H1 (cell line): ENCODE results near the gene SPIRE1. TPM values are rescaled to one million over a fixed set of nuclear protein-coding genes. Genes with fewer than 3 reads are reported as not detected.

Experiments used
- CTCF ChIA-PET: fragments of 300-600 bp; sonication (Branson Sonifier 250); formaldehyde crosslinking; loops from one replicate; lab custom pipeline; 2021; ENCODE audit not compliant: partially characterized antibody; lab: Charles Lee
- POLR2A ChIA-PET: fragments of 300-600 bp; sonication (Branson Sonifier 250); formaldehyde crosslinking; loops from one replicate; lab custom pipeline; 2021; ENCODE audit warnings: inconsistent platforms; ENCODE audit not compliant: partially characterized antibody; lab: Charles Lee
- DNase-seq, 2 experiments: peaks; one replicate each; pipeline versions ENCODE4 v3.0.0 to v3.0.0-alpha.2; 2010 to 2022; ENCODE audit warnings: low spot score in 2 of 2, low read depth in 1 of 2, mixed read lengths in 1 of 2
- FAIRE-seq: peaks from 2 replicates; lab custom pipeline; 2011; peaks lifted over from hg19 to GRCh38; lab: Jason Lieb, UNC
- H2AFZ ChIP-seq: 2 replicates; pipeline ENCODE4 v1.8.1; 2012; ENCODE audit warnings: low read length, inconsistent platforms
- H2AK5ac ChIP-seq: 2 replicates; pipeline ENCODE4 v1.6.1; 2013; ENCODE audit warnings: low read depth, low read length
- H2BK120ac ChIP-seq: replicated peaks from 2 replicates; pipeline ENCODE3; 2013; ENCODE audit warnings: low read depth, low read length, inconsistent platforms
- H2BK12ac ChIP-seq: 2 replicates; pipeline ENCODE4 v1.6.1; 2013; ENCODE audit warnings: low read depth, low read length
- H2BK15ac ChIP-seq: 2 replicates; pipeline ENCODE4 v1.6.1; 2013; ENCODE audit warnings: low read length
- H2BK20ac ChIP-seq: 2 replicates; pipeline ENCODE4 v1.6.1; 2013; ENCODE audit warnings: low read length
- H2BK5ac ChIP-seq: 2 replicates; pipeline ENCODE4 v1.6.1; 2013; ENCODE audit warnings: low read depth, low read length
- H3K14ac ChIP-seq: 2 replicates; pipeline ENCODE4 v1.6.1; 2013; ENCODE audit warnings: inconsistent platforms; ENCODE audit not compliant: insufficient read length
- H3K18ac ChIP-seq: 2 replicates; pipeline ENCODE4 v1.6.1; 2013; ENCODE audit warnings: low read length; ENCODE audit errors: extremely low read depth
- H3K23ac ChIP-seq: 2 replicates; pipeline ENCODE4 v1.6.1; 2013; ENCODE audit warnings: inconsistent platforms; ENCODE audit not compliant: insufficient read length
- H3K23me2 ChIP-seq: 2 replicates; pipeline ENCODE4 v1.6.1; 2013; ENCODE audit warnings: low read depth, low read length
- H3K27ac ChIP-seq: 2 replicates; pipeline ENCODE4 v1.6.1; 2011; ENCODE audit warnings: low read depth, low read length, inconsistent platforms
- H3K27me3 ChIP-seq, 4 experiments: replicated peaks in 1 of 4; 1 replicate in 1 of 4; 2 replicates in 3 of 4; pipeline versions ENCODE4 v1.6.1 to v1.8.1; 2011 to 2013; ENCODE audit warnings: low read length in 3 of 4, mild to moderate bottlenecking in 3 of 4, inconsistent platforms in 2 of 4, mixed read lengths in 2 of 4, moderate library complexity in 1 of 4; ENCODE audit not compliant: control insufficient read depth in 3 of 4, insufficient read depth in 3 of 4; ENCODE audit errors: extremely low read depth in 1 of 4
- H3K36me3 ChIP-seq, 4 experiments: 2 replicates each; pipeline versions ENCODE4 v1.6.1 to v1.8.1; 2011 to 2013; ENCODE audit warnings: mild to moderate bottlenecking in 4 of 4, low read length in 3 of 4, moderate library complexity in 2 of 4, control low read depth in 1 of 4, inconsistent platforms in 1 of 4; ENCODE audit not compliant: insufficient read depth in 4 of 4, control insufficient read depth in 2 of 4
- H3K4ac ChIP-seq: replicated peaks from 2 replicates; pipeline ENCODE3; 2013; ENCODE audit warnings: low read length, low read depth, mixed read lengths, inconsistent platforms; ENCODE audit not compliant: insufficient read length
- H3K4me1 ChIP-seq, 4 experiments: replicated peaks in 1 of 4; 1 replicate in 1 of 4; 2 replicates in 3 of 4; pipeline versions ENCODE4 v1.6.1 to v1.8.1; 2011 to 2013; ENCODE audit warnings: low read length in 3 of 4, inconsistent platforms in 2 of 4, mixed read lengths in 1 of 4; ENCODE audit not compliant: insufficient read depth in 4 of 4, control insufficient read depth in 3 of 4
- H3K4me2 ChIP-seq, 2 experiments: 2 replicates each; pipeline versions ENCODE4 v1.6.1 to v1.8.1; 2011 to 2013; ENCODE audit warnings: low read depth in 2 of 2, low read length in 2 of 2, control low read depth in 1 of 2, inconsistent platforms in 1 of 2, mild to moderate bottlenecking in 1 of 2; ENCODE audit not compliant: insufficient read depth in 1 of 2
- H3K4me3 ChIP-seq, 4 experiments: fragments of 200-600, 300-600 bp in 1 of 4; sonication (generic), shearing (Covaris generic), sonication (Bioruptor Twin) in 1 of 4; 2 replicates each; pipeline versions ENCODE4 v1.5.1 to v1.8.1; 2011 to 2016; ENCODE audit warnings: low read length in 4 of 4, low read depth in 3 of 4, control low read depth in 2 of 4, inconsistent platforms in 2 of 4, mild to moderate bottlenecking in 2 of 4, mixed read lengths in 1 of 4, moderate library complexity in 1 of 4; ENCODE audit not compliant: insufficient read depth in 2 of 4; ENCODE audit errors: extremely low read depth in 1 of 4
- H3K56ac ChIP-seq: replicated peaks from 2 replicates; pipeline ENCODE3; 2013; ENCODE audit warnings: low read depth, mild to moderate bottlenecking, mixed read lengths, low read length, inconsistent platforms; ENCODE audit not compliant: insufficient read length
- H3K79me1 ChIP-seq: 2 replicates; pipeline ENCODE4 v1.6.1; 2013; ENCODE audit warnings: low read depth, low read length, control low read depth
- H3K79me2 ChIP-seq, 2 experiments: 2 replicates each; pipeline versions ENCODE4 v1.6.1 to v1.8.1; 2012 to 2013; ENCODE audit warnings: low read length in 2 of 2, mild to moderate bottlenecking in 2 of 2, inconsistent platforms in 1 of 2; ENCODE audit not compliant: insufficient read depth in 2 of 2, control insufficient read depth in 1 of 2
- H3K9ac ChIP-seq, 4 experiments: replicated peaks in 1 of 4; 1 replicate in 1 of 4; 2 replicates in 3 of 4; pipeline versions ENCODE4 v1.6.1 to v1.8.1; 2011 to 2013; ENCODE audit warnings: low read depth in 3 of 4, low read length in 3 of 4, control low read depth in 2 of 4, mild to moderate bottlenecking in 2 of 4, moderate library complexity in 2 of 4, inconsistent platforms in 1 of 4; ENCODE audit errors: extremely low read depth in 1 of 4
- H3K9me3 ChIP-seq, 2 experiments: 2 replicates each; pipeline versions ENCODE4 v1.6.1 to v1.8.1; 2012 to 2013; ENCODE audit warnings: mild to moderate bottlenecking in 2 of 2, moderate library complexity in 2 of 2, control low read depth in 1 of 2, inconsistent platforms in 1 of 2, low read depth in 1 of 2, low read length in 1 of 2, mixed read lengths in 1 of 2; ENCODE audit not compliant: insufficient read depth in 2 of 2
- H4K20me1 ChIP-seq, 2 experiments: replicated peaks in 1 of 2; 2 replicates each; pipeline versions ENCODE3 to v1.8.1; 2011 to 2013; ENCODE audit warnings: inconsistent platforms in 2 of 2, low read length in 2 of 2, mild to moderate bottlenecking in 1 of 2; ENCODE audit not compliant: insufficient read depth in 2 of 2, control insufficient read depth in 1 of 2
- H4K5ac ChIP-seq: 2 replicates; pipeline ENCODE4 v1.6.1; 2013; ENCODE audit warnings: low read length, low read depth, mixed read lengths, inconsistent platforms; ENCODE audit not compliant: insufficient read length
- H4K8ac ChIP-seq: 2 replicates; pipeline ENCODE4 v1.8.0; 2013; ENCODE audit warnings: mild to moderate bottlenecking, moderate library complexity, low read length, inconsistent platforms; ENCODE audit not compliant: insufficient read depth; ENCODE audit errors: extremely low read depth
- H4K91ac ChIP-seq: replicated peaks from 2 replicates; pipeline ENCODE3; 2013; ENCODE audit warnings: low read length, mixed read lengths, inconsistent platforms; ENCODE audit not compliant: insufficient read length
- BACH1 ChIP-seq: IDR thresholded peaks from 2 replicates; pipeline ENCODE4 v1.6.1; 2012; ENCODE audit warnings: low read length, improper control_type of control experiment
- CBX8 ChIP-seq: fragments of 300-800, 300-1000 bp; sonication (generic); IDR thresholded peaks from 2 replicates; pipeline ENCODE4 v1.7.1; 2016; ENCODE audit warnings: low read depth, low read length, borderline replicate concordance
- GABPA ChIP-seq: IDR thresholded peaks from 2 replicates; pipeline ENCODE4 v1.6.1; 2011; ENCODE audit warnings: mild to moderate bottlenecking, low read length, moderate library complexity, borderline replicate concordance; ENCODE audit not compliant: insufficient read depth
- JUND ChIP-seq: IDR thresholded peaks from 2 replicates; pipeline ENCODE4 v1.6.1; 2011; ENCODE audit warnings: mild to moderate bottlenecking, improper control_type of control experiment, low read length
- KDM4A ChIP-seq: IDR thresholded peaks from one replicate; pipeline ENCODE4 v1.7.1; 2012; ENCODE audit warnings: low read depth, mild to moderate bottlenecking, moderate library complexity, low read length, inconsistent platforms; ENCODE audit not compliant: severe bottlenecking
- MAFK ChIP-seq: IDR thresholded peaks from 2 replicates; pipeline ENCODE4 v1.6.1; 2012; ENCODE audit warnings: low read depth, mild to moderate bottlenecking, improper control_type of control experiment, low read length
- MAX ChIP-seq: IDR thresholded peaks from 2 replicates; pipeline ENCODE4 v1.6.1; 2012; ENCODE audit warnings: inconsistent platforms
- NRF1 ChIP-seq: IDR thresholded peaks from 2 replicates; pipeline ENCODE4 v1.6.1; 2011; ENCODE audit warnings: mild to moderate bottlenecking, low read depth, low read length, improper control_type of control experiment
- PHF8 ChIP-seq: fragments of 200-600 bp; sonication (generic); conservative IDR thresholded peaks from 2 replicates; pipeline ENCODE4 v1.7.1; 2012; ENCODE audit warnings: low read depth, mild to moderate bottlenecking, inconsistent platforms, low read length, moderate library complexity
- POU5F1 ChIP-seq: IDR thresholded peaks from 2 replicates; pipeline ENCODE4 v1.6.1; 2011; ENCODE audit warnings: low read depth, mild to moderate bottlenecking, low read length, moderate library complexity
- RBBP5 ChIP-seq: IDR thresholded peaks from 2 replicates; pipeline ENCODE4 v1.7.1; 2012; ENCODE audit warnings: low read depth, mild to moderate bottlenecking, inconsistent platforms, low read length, moderate library complexity, borderline replicate concordance
- RXRA ChIP-seq: IDR thresholded peaks from 2 replicates; pipeline ENCODE4 v1.6.1; 2011; ENCODE audit warnings: low read depth, mild to moderate bottlenecking, low read length, moderate library complexity; ENCODE audit not compliant: insufficient read depth
- TEAD4 ChIP-seq: IDR thresholded peaks from 2 replicates; pipeline ENCODE4 v1.6.1; 2012; ENCODE audit warnings: low read depth, low read length, inconsistent platforms, mixed read lengths
- WGBS, 2 experiments: shearing (Covaris generic) in 1 of 2; methylation state at CpG; one replicate each; pipeline versions ENCODE4 v1.1.6 to v1.1.7; 2013 to 2015; ENCODE audit warnings: low lambda C conversion rate in 2 of 2, mixed read lengths in 2 of 2, inconsistent platforms in 1 of 2, low coverage in 1 of 2, missing lambda C conversion rate in 1 of 2; ENCODE audit not compliant: insufficient replicate concordance in 2 of 2, insufficient coverage in 1 of 2, insufficient read length in 1 of 2; ENCODE audit errors: extremely low coverage in 1 of 2, missing lambda C conversion rate in 1 of 2; 5-methylcytosine and 5-hydroxymethylcytosine counted together
- polyA plus RNA-seq, 7 experiments: library from polyadenylated mRNA; depleted of rRNA in 3 of 7; stranded (reverse) in 5 of 7; unstranded in 2 of 7; fragments of >200 nt in 5 of 7; fragments of 200-250 nt in 2 of 7; gene quantifications; 1 replicate in 5 of 7; 2 replicates in 1 of 7; 4 replicates in 1 of 7; pipeline versions ENCODE4 v1.2.1 to v1.2.3, GENCODE V29; 2011 to 2013; ENCODE audit warnings: missing spikeins in 2 of 7, mixed read lengths in 2 of 7
- total RNA-seq: library from RNA; stranded (reverse); fragmentation: NEBNext Ultra II Directional; extraction: Animal tissue kit (Norgen Biotek cat#: 25700); gene quantifications from 2 replicates; pipeline ENCODE4 v1.2.1, GENCODE V29; 2021

SPIRE1 gene
- total and polyA plus RNA-seq, 2 of the 8 experiments (the other 6 are each of a cell fraction or from before 2014, with no cell fraction given): 6.0 to 21.5 TPM

- Histone ChIP-seq H3K27ac (no peak overlapping the region), H2BK120ac (no peak overlapping the region), H3K56ac (no peak overlapping the region), H3K14ac (no peak overlapping the region), H2BK20ac (no peak overlapping the region), H4K91ac (no peak overlapping the region), H2BK12ac (no peak overlapping the region), H3K23me2 (no peaks in the 10 kb centered on the region; the same call in 1 of the 2 replicates), H3K4me3 (no peak overlapping the region), H3K4me2 (no peak overlapping the region), H4K5ac (no peak overlapping the region), H3K79me1 (no peaks in the 10 kb centered on the region), H3K4me1 (no peaks in the 10 kb centered on the region), H3K36me3 (peaks cover 0 to 6% (median 3%) of the 10 kb centered on the region in 4 experiments; a peak in 4 of 8 replicates), H2AFZ (no peak overlapping the region), H3K27me3 (no peaks in the 10 kb centered on the region), H3K79me2 (no peaks in the 10 kb centered on the region), H2BK15ac (no peak overlapping the region), H3K9me3 (no peaks in the 10 kb centered on the region), H3K18ac (no peak overlapping the region), H4K20me1 (no peaks in the 10 kb centered on the region), H2BK5ac (no peak overlapping the region), H3K4ac (no peak overlapping the region), H4K8ac (no peak overlapping the region), H3K9ac (no peak overlapping the region), H3K23ac (no peak overlapping the region), H2AK5ac (no peak overlapping the region)
- DNase-seq (no peak), FAIRE-seq (no peak)
- 89% methylated on average over 3 of the region's 3 CpGs; no CpG with 5 or more reads in 1 of the 2 experiments for WGBS, 2 experiments
- no peak for TF ChIP-seq CBX8
- TF ChIP-seq TEAD4: no peak
- no peak for TF ChIP-seq MAFK
- no peak for TF ChIP-seq GABPA
- TF ChIP-seq JUND: no peak
- no peak for TF ChIP-seq KDM4A
- no peak for TF ChIP-seq POU5F1
- TF ChIP-seq RXRA: no peak
- TF ChIP-seq RBBP5: no peak
- TF ChIP-seq NRF1: no peak
- no peak for TF ChIP-seq PHF8
- no peak for TF ChIP-seq MAX
- no peak for TF ChIP-seq BACH1
- ChIA-PET CTCF (interaction anchor here (0.6 to 2.2 kb wide), 3 partner anchors 23 to 241 kb away, joined by 3 to 5 read pairs (median 3); no protein-coding TSS in a partner anchor), POLR2A (no interaction called here)
Measured at GRCh38 chr18:12452784-12453183, 205.1 kb downstream of the SPIRE1 start.
